Activated B cell treated with CpG ODN at 0.5 μM for 24 hours (primary cell): Measurements from ENCODE around the gene BCR. TPM values are rescaled to one million over a fixed set of nuclear protein-coding genes. Genes with fewer than 3 reads are reported as not detected.
"Not testable (repeated sequence)": the region's sequence is repeated elsewhere in the genome, so short reads cannot be mapped to it uniquely, and the experiment has no call there.

Experiments
- ATAC-seq: fragments of 200-7000 bp; cut with Tn5 transposase; one replicate; pipeline ENCODE4 v1.10.0; 2021; ENCODE audit warnings: low read depth, mild to moderate bottlenecking, moderate library complexity
- CTCF ChIA-PET: fragments of 350-600 bp; sonication (Branson Sonifier 250); formaldehyde crosslinking; loops from one replicate; lab custom pipeline; 2021; ENCODE audit warnings: antibody characterized with exemption; lab: Charles Lee
- POLR2A ChIA-PET: fragments of 350-600 bp; sonication (Branson Sonifier 250); formaldehyde crosslinking; loops from one replicate; lab custom pipeline; 2021; ENCODE audit warnings: antibody characterized with exemption; lab: Charles Lee
- DNase-seq: peaks from one replicate; pipeline ENCODE4 v3.0.0; 2022
- H3K27ac Mint-ChIP-seq: one replicate; pipeline ENCODE4 v1.8.0; 2020; ENCODE audit warnings: mixed read lengths
- H3K27me3 Mint-ChIP-seq: one replicate; pipeline ENCODE4 v1.8.0; 2021; ENCODE audit warnings: mixed read lengths
- H3K36me3 Mint-ChIP-seq: one replicate; pipeline ENCODE4 v1.8.0; 2021; ENCODE audit warnings: low read depth, mixed read lengths
- H3K4me1 Mint-ChIP-seq: one replicate; pipeline ENCODE4 v1.8.0; 2021; ENCODE audit warnings: mixed read lengths
- H3K4me3 Mint-ChIP-seq: one replicate; pipeline ENCODE4 v1.8.0; 2020; ENCODE audit warnings: mild to moderate bottlenecking, mixed read lengths
- H3K9me3 Mint-ChIP-seq: one replicate; pipeline ENCODE4 v1.8.0; 2020; ENCODE audit warnings: mixed read lengths
- CTCF ChIP-seq: fragments of 200-600 bp; IDR thresholded peaks from one replicate; pipeline ENCODE4 v1.8.0; 2022; ENCODE audit warnings: antibody characterized with exemption, mild to moderate bottlenecking
- intact Hi-C: fragments of 100-400 bp; cut with micrococcal nuclease; formaldehyde crosslinking; loops from one replicate; pipeline ENCODE4 v1.15.1; 2024
- total RNA-seq: library from RNA; stranded (reverse); gene quantifications from 2 replicates; pipeline ENCODE4 v1.2.3, GENCODE V29; 2022

Gene BCR
- total RNA-seq, 1 donor from 2014 or later: 20.9 TPM

GRCh38 chr22:23310443-23311097, 130.3 kb downstream of the BCR start:
- H3K36me3 Mint-ChIP-seq: peaks cover 12% of the 10 kb centered on the region
- CTCF ChIA-PET, DNase-seq, H3K4me3 Mint-ChIP-seq, H3K27me3 Mint-ChIP-seq, H3K9me3 Mint-ChIP-seq, POLR2A ChIA-PET, H3K27ac Mint-ChIP-seq, H3K4me1 Mint-ChIP-seq, ATAC-seq, intact Hi-C loops: not testable (repeated sequence)

- H3K9me3 Mint-ChIP-seq, H3K27ac Mint-ChIP-seq, DNase-seq, ATAC-seq, CTCF ChIA-PET, intact Hi-C loops, POLR2A ChIA-PET, H3K4me1 Mint-ChIP-seq, H3K27me3 Mint-ChIP-seq, H3K4me3 Mint-ChIP-seq: not testable (repeated sequence)
- H3K36me3 Mint-ChIP-seq: peaks cover 12% of the 10 kb centered on the region
Measured at GRCh38 chr22:23311635-23312420, 131.5 kb downstream of the BCR start.

GRCh38 chr22:23313791-23314567, 133.7 kb downstream of the BCR start:
- Mint-ChIP-seq H3K36me3 (peaks cover 12% of the 10 kb centered on the region), H3K4me1 (no peaks in the 10 kb centered on the region), H3K4me3 (no peak overlapping the region), H3K9me3 (no peaks in the 10 kb centered on the region), H3K27ac (no peak overlapping the region), H3K27me3 (no peaks in the 10 kb centered on the region)
- ChIA-PET POLR2A (no interaction called here), CTCF (interaction anchor here (0.6 to 1.7 kb wide), 2 partner anchors 72 to 192 kb away, joined by 3 to 7 read pairs; no protein-coding TSS in a partner anchor)
- DNase-seq (no peak), ATAC-seq (no peak)
- no peak for TF ChIP-seq CTCF
- intact Hi-C loops: no loop called here

GRCh38 chr22:23315341-23315917, 135.1 kb downstream of the BCR start:
- POLR2A ChIA-PET: no interaction called here
- peaks cover 12% of the 10 kb centered on the region for H3K36me3 Mint-ChIP-seq
- no peak for TF ChIP-seq CTCF
- peak; percentile 53 for DNase-seq
- CTCF ChIA-PET: interaction anchor here (1.7 kb wide), 1 partner anchor 70 kb away, joined by 7 read pairs; no protein-coding TSS in a partner anchor
- H3K4me3 Mint-ChIP-seq: no peak overlapping the region
- peak; percentile 31 for ATAC-seq
- no peaks in the 10 kb centered on the region for H3K9me3 Mint-ChIP-seq
- H3K4me1 Mint-ChIP-seq: no peaks in the 10 kb centered on the region
- no peak overlapping the region for H3K27ac Mint-ChIP-seq
- H3K27me3 Mint-ChIP-seq: no peaks in the 10 kb centered on the region
- intact Hi-C loops: loop anchor here (1.0 kb wide), 1 partner anchor 71 kb away; no protein-coding TSS in a partner anchor

- H3K9me3 Mint-ChIP-seq, POLR2A ChIA-PET, DNase-seq, H3K27me3 Mint-ChIP-seq, intact Hi-C loops, H3K4me1 Mint-ChIP-seq, ATAC-seq, CTCF ChIA-PET, H3K4me3 Mint-ChIP-seq, H3K27ac Mint-ChIP-seq: not testable (repeated sequence)
- H3K36me3 Mint-ChIP-seq: peaks cover 12% of the 10 kb centered on the region
Measured at GRCh38 chr22:23316596-23316995, 136.3 kb downstream of the BCR start.

GRCh38 chr22:23318316-23318715, 138.0 kb downstream of the BCR start:
- intact Hi-C loops, ATAC-seq, CTCF ChIA-PET, H3K27me3 Mint-ChIP-seq, POLR2A ChIA-PET, H3K27ac Mint-ChIP-seq, H3K4me3 Mint-ChIP-seq, DNase-seq, H3K4me1 Mint-ChIP-seq, H3K9me3 Mint-ChIP-seq: not testable (repeated sequence)
- H3K36me3 Mint-ChIP-seq: peaks cover 12% of the 10 kb centered on the region

GRCh38 chr22:23322497-23323080, 142.3 kb downstream of the BCR start:
- H3K27ac Mint-ChIP-seq, H3K4me1 Mint-ChIP-seq, H3K4me3 Mint-ChIP-seq, DNase-seq, intact Hi-C loops, H3K27me3 Mint-ChIP-seq, CTCF ChIA-PET, H3K9me3 Mint-ChIP-seq, POLR2A ChIA-PET, ATAC-seq, H3K36me3 Mint-ChIP-seq: not testable (repeated sequence)

GRCh38 chr22:23323960-23324688, 143.8 kb downstream of the BCR start:
- H3K36me3 Mint-ChIP-seq, ATAC-seq, H3K27ac Mint-ChIP-seq, H3K4me1 Mint-ChIP-seq, CTCF ChIA-PET, DNase-seq, H3K4me3 Mint-ChIP-seq, intact Hi-C loops, H3K9me3 Mint-ChIP-seq, H3K27me3 Mint-ChIP-seq: not testable (repeated sequence)
- POLR2A ChIA-PET: interaction anchor here (0.7 kb wide), 1 partner anchor 41 kb away, joined by 4 read pairs; no protein-coding TSS in a partner anchor
